ENCODE data around the gene CEP97. TPM values are rescaled to one million over a fixed set of nuclear protein-coding genes. Genes with fewer than 3 reads are reported as not detected.

CEP97 gene
- total and polyA plus RNA-seq, 2 experiments from 2014 or later, result 5.0 to 19.0 TPM

DNA sequence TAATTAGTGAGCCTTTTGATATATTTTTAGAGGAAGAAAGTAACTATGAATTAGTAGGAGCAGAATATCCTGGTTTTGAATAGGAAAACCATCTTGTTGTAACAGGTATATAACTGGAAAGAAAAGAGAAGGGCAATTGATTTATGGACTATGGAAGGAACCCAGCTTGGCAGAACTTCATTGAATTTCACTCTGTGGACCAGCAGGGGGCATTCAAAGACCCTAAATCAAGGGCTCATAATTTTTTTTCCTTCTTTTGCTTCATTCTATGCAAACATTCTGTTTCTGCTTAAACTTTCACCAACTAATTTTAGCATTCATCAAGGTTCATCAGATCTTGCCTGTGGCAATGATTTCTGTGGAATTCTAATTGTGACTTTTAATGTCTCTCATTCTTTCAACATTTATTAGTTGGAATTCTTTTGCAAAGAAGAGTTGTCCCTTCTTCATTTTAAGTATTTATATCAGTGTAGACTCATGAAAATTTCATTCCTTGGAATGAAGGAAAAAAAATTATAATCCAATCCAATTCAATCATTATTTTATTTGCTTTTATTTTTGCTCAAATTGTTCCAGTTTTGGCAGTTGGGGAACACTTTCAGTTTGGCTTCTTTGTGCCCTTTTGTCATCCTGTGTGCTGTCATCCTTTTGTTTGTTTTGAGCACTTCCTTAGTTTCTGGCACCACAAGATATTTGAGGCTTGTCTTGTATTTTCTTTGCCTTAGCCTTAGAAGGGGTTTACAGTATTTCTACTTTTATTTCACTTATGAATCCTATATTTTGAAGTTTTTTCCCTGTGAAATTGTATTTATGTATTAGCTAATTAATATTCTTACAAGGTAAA lies 85.0 kb downstream of the CEP97 start:
- TF ChIP-seq STAT1 (IDR thresholded peaks at IDR 0.05; ENCODE audit: unreplicated experiment), result no peak
- TF ChIP-seq NANOG (IDR thresholded peaks at IDR 0.05; ENCODE audit: borderline replicate concordance), result no peak
- TF ChIP-seq JUNB (IDR thresholded peaks at IDR 0.05; ENCODE audit: unreplicated experiment), result no peak
- TF ChIP-seq ZNF114 (CRISPR knock-in tag; IDR thresholded peaks at IDR 0.05), result no peak
- TF ChIP-seq, protein P1, sequence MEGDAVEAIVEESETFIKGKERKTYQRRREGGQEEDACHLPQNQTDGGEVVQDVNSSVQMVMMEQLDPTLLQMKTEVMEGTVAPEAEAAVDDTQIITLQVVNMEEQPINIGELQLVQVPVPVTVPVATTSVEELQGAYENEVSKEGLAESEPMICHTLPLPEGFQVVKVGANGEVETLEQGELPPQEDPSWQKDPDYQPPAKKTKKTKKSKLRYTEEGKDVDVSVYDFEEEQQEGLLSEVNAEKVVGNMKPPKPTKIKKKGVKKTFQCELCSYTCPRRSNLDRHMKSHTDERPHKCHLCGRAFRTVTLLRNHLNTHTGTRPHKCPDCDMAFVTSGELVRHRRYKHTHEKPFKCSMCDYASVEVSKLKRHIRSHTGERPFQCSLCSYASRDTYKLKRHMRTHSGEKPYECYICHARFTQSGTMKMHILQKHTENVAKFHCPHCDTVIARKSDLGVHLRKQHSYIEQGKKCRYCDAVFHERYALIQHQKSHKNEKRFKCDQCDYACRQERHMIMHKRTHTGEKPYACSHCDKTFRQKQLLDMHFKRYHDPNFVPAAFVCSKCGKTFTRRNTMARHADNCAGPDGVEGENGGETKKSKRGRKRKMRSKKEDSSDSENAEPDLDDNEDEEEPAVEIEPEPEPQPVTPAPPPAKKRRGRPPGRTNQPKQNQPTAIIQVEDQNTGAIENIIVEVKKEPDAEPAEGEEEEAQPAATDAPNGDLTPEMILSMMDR (conservative IDR thresholded peaks at IDR 0.05; ENCODE audit: low read depth in 2 of 2), result peak; percentile 72 to 85
- H3K9me3 Mint-ChIP-seq, result no peaks in the 10 kb centered on the region
- H3K4me3 Mint-ChIP-seq, result no peak overlapping the region
- H3K27me3 ChIP-seq (ENCODE audit: insufficient read depth), result no peaks in the 10 kb centered on the region
- no peaks in the 10 kb centered on the region; the same call in 1 of the 2 replicates for H3K36me3 ChIP-seq (ENCODE audit: insufficient read depth)
- no peaks in the 10 kb centered on the region for H4K20me1 ChIP-seq (replicated peaks; ENCODE audit: insufficient read depth)
- H3K27ac Mint-ChIP-seq, result no peak overlapping the region
- no peak overlapping the region for H2AFZ ChIP-seq
- peaks cover 14% of the 10 kb centered on the region; the same call in 2 of the 3 replicates for H3K4me1 Mint-ChIP-seq
- H3K4me1 ChIP-seq (ENCODE audit: insufficient read depth), result no peaks in the 10 kb centered on the region
- no peak; the same call in 2 of the 3 replicates for ATAC-seq
- no peaks in the 10 kb centered on the region for H3K9me2 ChIP-seq (ENCODE audit: insufficient read depth)
- no peaks in the 10 kb centered on the region for H3F3A ChIP-seq (replicated peaks; ENCODE audit: low read depth)
- no peak overlapping the region for H3K4me2 ChIP-seq
- H3K79me2 ChIP-seq (replicated peaks; ENCODE audit: insufficient read depth), result no peaks in the 10 kb centered on the region
- H3K36me3 Mint-ChIP-seq (ENCODE audit: low read depth), result peaks cover 4% of the 10 kb centered on the region; the same call in 2 of the 3 replicates
- H3K27me3 Mint-ChIP-seq (ENCODE audit: insufficient read depth, low read depth, poor library complexity), result no peaks in the 10 kb centered on the region
- H3K27ac ChIP-seq (ENCODE audit: low read depth), result no peak overlapping the region
- DNase-seq (ENCODE audit: low spot score), result peak; percentile 69
- no peak overlapping the region for H3K4me3 ChIP-seq

DNA sequence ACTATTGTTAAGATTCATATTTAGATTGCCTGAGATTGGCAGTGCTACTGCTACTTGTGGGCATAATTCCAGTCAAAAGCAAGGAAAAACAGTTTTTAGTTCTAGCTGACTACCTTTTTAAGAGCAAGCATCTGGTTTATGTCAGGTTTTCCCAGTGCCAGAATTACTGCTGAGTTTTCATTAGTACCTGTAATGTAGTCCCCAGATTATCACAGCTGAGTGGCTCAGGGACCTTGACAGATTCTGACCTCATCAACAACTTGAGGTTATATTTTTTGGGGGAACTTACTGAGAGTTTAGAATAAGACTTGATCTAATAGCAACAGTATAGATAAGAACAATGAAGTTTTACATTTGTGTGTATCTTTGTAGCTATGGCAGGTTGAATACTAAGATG lies 85.6 kb downstream of the CEP97 start:
- H3K27ac ChIP-seq (ENCODE audit: low read depth), result no peak overlapping the region

More for the DNA sequence above, 85.6 kb downstream of the CEP97 start:
- DNase-seq (ENCODE audit: low spot score) (no peak), ATAC-seq (no peak)
- H3K9me3 Mint-ChIP-seq, result no peaks in the 10 kb centered on the region
- H3K4me1 ChIP-seq (ENCODE audit: insufficient read depth), result no peaks in the 10 kb centered on the region
- H3K27ac Mint-ChIP-seq, result no peak overlapping the region
- H3K4me2 ChIP-seq, result no peak overlapping the region
- H3K9me2 ChIP-seq (ENCODE audit: insufficient read depth), result no peaks in the 10 kb centered on the region
- H3K27me3 ChIP-seq (ENCODE audit: insufficient read depth), result no peaks in the 10 kb centered on the region
- H3K36me3 ChIP-seq (ENCODE audit: insufficient read depth), result no peaks in the 10 kb centered on the region; the same call in 1 of the 2 replicates
- no peak overlapping the region for H2AFZ ChIP-seq
- TF ChIP-seq STAT1 (IDR thresholded peaks at IDR 0.05; ENCODE audit: unreplicated experiment) (no peak), NANOG (IDR thresholded peaks at IDR 0.05; ENCODE audit: borderline replicate concordance) (no peak), CREB1 (CRISPR knock-in tag; IDR thresholded peaks at IDR 0.05; ENCODE audit: low read depth) (no peak)
- TF ChIP-seq, protein P2, sequence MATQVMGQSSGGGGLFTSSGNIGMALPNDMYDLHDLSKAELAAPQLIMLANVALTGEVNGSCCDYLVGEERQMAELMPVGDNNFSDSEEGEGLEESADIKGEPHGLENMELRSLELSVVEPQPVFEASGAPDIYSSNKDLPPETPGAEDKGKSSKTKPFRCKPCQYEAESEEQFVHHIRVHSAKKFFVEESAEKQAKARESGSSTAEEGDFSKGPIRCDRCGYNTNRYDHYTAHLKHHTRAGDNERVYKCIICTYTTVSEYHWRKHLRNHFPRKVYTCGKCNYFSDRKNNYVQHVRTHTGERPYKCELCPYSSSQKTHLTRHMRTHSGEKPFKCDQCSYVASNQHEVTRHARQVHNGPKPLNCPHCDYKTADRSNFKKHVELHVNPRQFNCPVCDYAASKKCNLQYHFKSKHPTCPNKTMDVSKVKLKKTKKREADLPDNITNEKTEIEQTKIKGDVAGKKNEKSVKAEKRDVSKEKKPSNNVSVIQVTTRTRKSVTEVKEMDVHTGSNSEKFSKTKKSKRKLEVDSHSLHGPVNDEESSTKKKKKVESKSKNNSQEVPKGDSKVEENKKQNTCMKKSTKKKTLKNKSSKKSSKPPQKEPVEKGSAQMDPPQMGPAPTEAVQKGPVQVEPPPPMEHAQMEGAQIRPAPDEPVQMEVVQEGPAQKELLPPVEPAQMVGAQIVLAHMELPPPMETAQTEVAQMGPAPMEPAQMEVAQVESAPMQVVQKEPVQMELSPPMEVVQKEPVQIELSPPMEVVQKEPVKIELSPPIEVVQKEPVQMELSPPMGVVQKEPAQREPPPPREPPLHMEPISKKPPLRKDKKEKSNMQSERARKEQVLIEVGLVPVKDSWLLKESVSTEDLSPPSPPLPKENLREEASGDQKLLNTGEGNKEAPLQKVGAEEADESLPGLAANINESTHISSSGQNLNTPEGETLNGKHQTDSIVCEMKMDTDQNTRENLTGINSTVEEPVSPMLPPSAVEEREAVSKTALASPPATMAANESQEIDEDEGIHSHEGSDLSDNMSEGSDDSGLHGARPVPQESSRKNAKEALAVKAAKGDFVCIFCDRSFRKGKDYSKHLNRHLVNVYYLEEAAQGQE (IDR thresholded peaks at IDR 0.05; ENCODE audit: unreplicated experiment), result no peak
- no peaks in the 10 kb centered on the region for H3F3A ChIP-seq (replicated peaks; ENCODE audit: low read depth)
- peaks cover 14% of the 10 kb centered on the region; the same call in 2 of the 3 replicates for H3K4me1 Mint-ChIP-seq
- H3K4me3 Mint-ChIP-seq, result no peak overlapping the region
- H3K4me3 ChIP-seq, result no peak overlapping the region
- H3K79me2 ChIP-seq (replicated peaks; ENCODE audit: insufficient read depth), result no peaks in the 10 kb centered on the region
- H4K20me1 ChIP-seq (replicated peaks; ENCODE audit: insufficient read depth), result no peaks in the 10 kb centered on the region
- no peaks in the 10 kb centered on the region for H3K27me3 Mint-ChIP-seq (ENCODE audit: insufficient read depth, low read depth, poor library complexity)
- H3K36me3 Mint-ChIP-seq (ENCODE audit: low read depth), result peaks cover 2% of the 10 kb centered on the region; the same call in 1 of the 3 replicates
